Measurements from ENCODE around the gene UBXN7. TPM values are rescaled to one million over a fixed set of nuclear protein-coding genes. Genes with fewer than 3 reads are reported as not detected.

Gene UBXN7
- total and polyA plus RNA-seq, 2 donors (not counting 3 experiments of a cell fraction or from before 2014, with no cell fraction given) = 9.9 to 57.0 TPM

DNA sequence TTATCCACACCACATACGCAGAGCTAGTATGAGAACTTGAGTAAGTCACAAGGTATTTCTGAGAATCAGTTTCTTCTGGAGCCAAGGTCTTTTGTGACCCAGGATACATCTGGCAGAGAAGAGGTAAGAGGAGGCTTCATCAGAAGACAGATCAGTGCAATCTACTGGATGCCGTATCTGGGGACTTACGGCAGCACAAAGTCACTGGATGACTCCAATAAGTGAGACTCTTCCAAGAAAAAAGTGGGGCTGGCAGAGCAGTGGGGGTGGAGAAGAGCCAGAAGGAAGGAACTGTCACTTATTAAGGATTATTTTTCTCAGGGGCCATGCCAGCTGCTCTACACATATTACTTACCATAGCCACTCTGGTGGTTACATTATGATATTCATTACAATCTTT, 31.6 kb upstream of the UBXN7 start:
- POLR2A ChIA-PET = no interaction called here
- FAIRE-seq = no peak
- BruUV-seq (replicated peaks) = no TSS peak

DNA sequence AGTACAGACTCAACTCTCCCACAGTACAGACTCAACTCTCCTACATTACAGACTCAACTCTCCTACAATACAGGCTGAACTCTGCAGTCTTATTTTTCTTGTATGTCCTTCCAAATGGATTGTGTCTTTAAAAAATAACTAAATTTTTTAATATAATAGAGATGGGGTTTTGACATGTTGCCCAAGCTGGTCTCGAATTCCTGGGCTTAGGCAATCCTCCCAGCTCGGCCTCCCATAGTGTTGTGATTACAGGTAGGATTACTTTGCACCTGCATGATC, 31.2 kb upstream of the UBXN7 start:
- Histone ChIP-seq H3K9ac (replicated peaks; ENCODE audit: extremely low read depth, insufficient read depth, low read length) (no peak overlapping the region), H3K9me3 (replicated peaks; ENCODE audit: control insufficient read depth, insufficient read depth, low read length) (peaks cover 4% of the 10 kb centered on the region), H3K4me1 (ENCODE audit: control insufficient read depth, extremely low read depth, insufficient read depth, low read length) (no peaks in the 10 kb centered on the region), H2AFZ (ENCODE audit: low read depth, low read length) (no peak overlapping the region), H3K27me3 (ENCODE audit: control insufficient read depth in 2 of 2, insufficient read depth in 2 of 2, low read length in 2 of 2) (no peaks in the 10 kb centered on the region), H3K79me2 (ENCODE audit: control insufficient read depth, insufficient read depth, low read length) (no peaks in the 10 kb centered on the region), H3K4me3 (replicated peaks in 1 of 3; ENCODE audit: insufficient read depth in 1 of 3, low read depth in 1 of 3, low read length in 3 of 3) (no peak overlapping the region), H3K36me3 (ENCODE audit: control insufficient read depth in 2 of 2, extremely low read depth in 1 of 2, insufficient read depth in 2 of 2, low read length in 2 of 2) (no peaks in the 10 kb centered on the region), H3K4me2 (ENCODE audit: insufficient read depth, low read length) (no peak overlapping the region), H3K27ac (ENCODE audit: insufficient read depth, low read depth, low read length) (no peak overlapping the region), H3K9me1 (replicated peaks; ENCODE audit: control insufficient read depth, extremely low read depth, insufficient read depth, low read length) (no peaks in the 10 kb centered on the region), H4K20me1 (replicated peaks; ENCODE audit: control insufficient read depth, extremely low read depth, insufficient read depth, low read length) (no peaks in the 10 kb centered on the region)
- CTCF ChIA-PET = no interaction called here
- POLR2A ChIA-PET = no interaction called here
- dilution Hi-C loops (cut with MboI; ENCODE audit: extremely low pct_ligation_motif_present, low sequenced_read_pairs) (no loop called here), intact Hi-C loops (cut with micrococcal nuclease) (no loop called here)
- TF ChIP-seq EZH2 (IDR thresholded peaks at IDR 0.05; ENCODE audit: borderline replicate concordance, low read depth, low read length, severe bottlenecking) (no peak), GATA2 (IDR thresholded peaks at IDR 0.05; ENCODE audit: insufficient read depth, insufficient read length, low read depth, low read length) (no peak), POLR2A (IDR thresholded peaks at IDR 0.05; ENCODE audit: low read depth, low read length) (no peak), MYC (IDR thresholded peaks at IDR 0.05; ENCODE audit: low read depth, low read length) (no peak), FOS (IDR thresholded peaks at IDR 0.05; ENCODE audit: borderline replicate concordance, insufficient read depth, low read length) (no peak), POLR2AphosphoS5 (IDR thresholded peaks at IDR 0.05; ENCODE audit: insufficient read depth, low read depth, low read length) (no peak), JUN (IDR thresholded peaks at IDR 0.05; ENCODE audit: borderline replicate concordance, insufficient read depth, insufficient read length, low read depth) (no peak)
- TF ChIP-seq, protein P1, sequence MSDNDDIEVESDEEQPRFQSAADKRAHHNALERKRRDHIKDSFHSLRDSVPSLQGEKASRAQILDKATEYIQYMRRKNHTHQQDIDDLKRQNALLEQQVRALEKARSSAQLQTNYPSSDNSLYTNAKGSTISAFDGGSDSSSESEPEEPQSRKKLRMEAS (IDR thresholded peaks at IDR 0.05; ENCODE audit: insufficient read depth, insufficient read length) = no peak
- TF ChIP-seq, protein P2, sequence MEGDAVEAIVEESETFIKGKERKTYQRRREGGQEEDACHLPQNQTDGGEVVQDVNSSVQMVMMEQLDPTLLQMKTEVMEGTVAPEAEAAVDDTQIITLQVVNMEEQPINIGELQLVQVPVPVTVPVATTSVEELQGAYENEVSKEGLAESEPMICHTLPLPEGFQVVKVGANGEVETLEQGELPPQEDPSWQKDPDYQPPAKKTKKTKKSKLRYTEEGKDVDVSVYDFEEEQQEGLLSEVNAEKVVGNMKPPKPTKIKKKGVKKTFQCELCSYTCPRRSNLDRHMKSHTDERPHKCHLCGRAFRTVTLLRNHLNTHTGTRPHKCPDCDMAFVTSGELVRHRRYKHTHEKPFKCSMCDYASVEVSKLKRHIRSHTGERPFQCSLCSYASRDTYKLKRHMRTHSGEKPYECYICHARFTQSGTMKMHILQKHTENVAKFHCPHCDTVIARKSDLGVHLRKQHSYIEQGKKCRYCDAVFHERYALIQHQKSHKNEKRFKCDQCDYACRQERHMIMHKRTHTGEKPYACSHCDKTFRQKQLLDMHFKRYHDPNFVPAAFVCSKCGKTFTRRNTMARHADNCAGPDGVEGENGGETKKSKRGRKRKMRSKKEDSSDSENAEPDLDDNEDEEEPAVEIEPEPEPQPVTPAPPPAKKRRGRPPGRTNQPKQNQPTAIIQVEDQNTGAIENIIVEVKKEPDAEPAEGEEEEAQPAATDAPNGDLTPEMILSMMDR (IDR thresholded peaks at IDR 0.05; ENCODE audit: extremely low read depth in 1 of 2, insufficient read depth in 1 of 2, low read depth in 1 of 2, low read length in 2 of 2) = no peak
- DNase-seq (ENCODE audit: low read depth, low spot score) = no peak
- no TSS peak for BruUV-seq (replicated peaks)
- FAIRE-seq = no peak

More for the DNA sequence above, 31.6 kb upstream of the UBXN7 start:
- Histone ChIP-seq H2AFZ (ENCODE audit: low read depth, low read length) (no peak overlapping the region), H3K36me3 (ENCODE audit: control insufficient read depth in 2 of 2, extremely low read depth in 1 of 2, insufficient read depth in 2 of 2, low read length in 2 of 2) (peaks cover 0 to 3% of the 10 kb centered on the region in 2 experiments), H4K20me1 (replicated peaks; ENCODE audit: control insufficient read depth, extremely low read depth, insufficient read depth, low read length) (no peaks in the 10 kb centered on the region), H3K4me1 (ENCODE audit: control insufficient read depth, extremely low read depth, insufficient read depth, low read length) (no peaks in the 10 kb centered on the region), H3K9me3 (replicated peaks; ENCODE audit: control insufficient read depth, insufficient read depth, low read length) (peaks cover 4% of the 10 kb centered on the region), H3K4me2 (ENCODE audit: insufficient read depth, low read length) (no peak overlapping the region), H3K4me3 (replicated peaks in 1 of 3; ENCODE audit: insufficient read depth in 1 of 3, low read depth in 1 of 3, low read length in 3 of 3) (no peak overlapping the region), H3K9ac (replicated peaks; ENCODE audit: extremely low read depth, insufficient read depth, low read length) (no peak overlapping the region), H3K79me2 (ENCODE audit: control insufficient read depth, insufficient read depth, low read length) (no peaks in the 10 kb centered on the region), H3K27me3 (ENCODE audit: control insufficient read depth in 2 of 2, insufficient read depth in 2 of 2, low read length in 2 of 2) (no peaks in the 10 kb centered on the region), H3K9me1 (replicated peaks; ENCODE audit: control insufficient read depth, extremely low read depth, insufficient read depth, low read length) (no peaks in the 10 kb centered on the region), H3K27ac (ENCODE audit: insufficient read depth, low read depth, low read length) (no peak overlapping the region)
- dilution Hi-C loops (cut with MboI; ENCODE audit: extremely low pct_ligation_motif_present, low sequenced_read_pairs) = no loop called here
- CTCF ChIA-PET = no interaction called here
- intact Hi-C loops (cut with micrococcal nuclease) = no loop called here
- no peak for DNase-seq (ENCODE audit: low read depth, low spot score)
- no peak for TF ChIP-seq POLR2AphosphoS5 (IDR thresholded peaks at IDR 0.05; ENCODE audit: insufficient read depth, low read depth, low read length)
- TF ChIP-seq, protein P2 (IDR thresholded peaks at IDR 0.05; ENCODE audit: extremely low read depth in 1 of 2, insufficient read depth in 1 of 2, low read depth in 1 of 2, low read length in 2 of 2) = no peak

All from endothelial cell of umbilical vein (primary cell).